HepG2 (cell line): ENCODE results near the gene ADCY10. TPM values are rescaled to one million over a fixed set of nuclear protein-coding genes. Genes with fewer than 3 reads are reported as not detected.

Experiments
- ATAC-seq: fragments of 200-7000 bp; cut with Tn5 transposase; 3 replicates; pipeline ENCODE4 v1.9.1; 2020; ENCODE audit warnings: mild to moderate bottlenecking, moderate library complexity
- BruUV-seq: library from RNA; stranded (reverse); fragments of 400-500 nt; replicated peaks from 2 replicates; lab custom pipeline; 2021; lab: Mats Ljungman, UMichigan
- CTCF ChIA-PET: fragments of 300-600 bp; formaldehyde crosslinking; extraction: SDS; loops from one replicate; lab custom pipeline; 2021; ENCODE audit warnings: low total read pairs, inconsistent platforms, low intra/inter-chr PET ratio; lab: Yijun Ruan, JAX
- POLR2A ChIA-PET: fragments of 350-600 bp; sonication (Branson Sonifier 250); formaldehyde crosslinking; loops from one replicate; lab custom pipeline; 2020; ENCODE audit warnings: antibody characterized with exemption, inconsistent platforms; lab: Yijun Ruan, JAX
- DNase-seq: peaks from one replicate; pipeline ENCODE4 v3.0.0-alpha.2; 2015; ENCODE audit warnings: low spot score
- FAIRE-seq: peaks from 3 replicates; lab custom pipeline; 2011; peaks lifted over from hg19 to GRCh38; lab: Jason Lieb, UNC
- H2AFZ ChIP-seq: one replicate; pipeline ENCODE4 v1.6.1; 2011; ENCODE audit warnings: low read length, inconsistent platforms
- H3K27ac ChIP-seq: fragments of 300-600 bp; 3 replicates; pipeline ENCODE4 v1.8.0; 2011; ENCODE audit warnings: mixed run types, mild to moderate bottlenecking, mixed read lengths, low read length, inconsistent platforms; ENCODE audit not compliant: insufficient read depth; ENCODE audit errors: extremely low read length
- H3K27me3 ChIP-seq, 2 experiments: fragments of 200-600 bp in 1 of 2; 2 replicates in 1 of 2; 3 replicates in 1 of 2; pipeline versions ENCODE4 v1.6.0 to v1.8.0; 2011; ENCODE audit warnings: low read length in 2 of 2, mild to moderate bottlenecking in 2 of 2, moderate library complexity in 2 of 2, inconsistent platforms in 1 of 2; ENCODE audit not compliant: insufficient read depth in 2 of 2, control insufficient read depth in 1 of 2
- H3K36me3 ChIP-seq, 2 experiments: fragments of 200-600 bp in 1 of 2; replicated peaks in 1 of 2; 2 replicates in 1 of 2; 3 replicates in 1 of 2; pipeline versions ENCODE4 v1.5.1 to v1.8.0; 2011; ENCODE audit warnings: low read length in 2 of 2, inconsistent platforms in 1 of 2; ENCODE audit not compliant: insufficient read depth in 2 of 2, control insufficient read depth in 1 of 2
- H3K4me1 ChIP-seq: 2 replicates; pipeline ENCODE4 v1.5.1; 2012; ENCODE audit warnings: low read length, inconsistent platforms; ENCODE audit not compliant: insufficient read depth
- H3K4me2 ChIP-seq: 2 replicates; pipeline ENCODE4 v1.6.0; 2011; ENCODE audit warnings: low read depth, low read length, inconsistent platforms
- H3K4me3 ChIP-seq, 3 experiments: fragments of 200-600 bp in 1 of 3; sonication (generic), shearing (Covaris generic) in 1 of 3; replicated peaks in 1 of 3; 2 replicates each; pipeline ENCODE4 v1.5.1; 2011 to 2016; ENCODE audit warnings: low read length in 3 of 3, inconsistent platforms in 2 of 3, low read depth in 2 of 3, mild to moderate bottlenecking in 2 of 3, control low read depth in 1 of 3, mixed read lengths in 1 of 3; ENCODE audit not compliant: insufficient read depth in 1 of 3
- H3K79me2 ChIP-seq: one replicate; pipeline ENCODE4 v1.6.1; 2011; ENCODE audit warnings: low read length, inconsistent platforms; ENCODE audit not compliant: insufficient read depth
- H3K9ac ChIP-seq: 2 replicates; pipeline ENCODE4 v1.6.0; 2011; ENCODE audit warnings: mild to moderate bottlenecking, low read depth, low read length, inconsistent platforms; ENCODE audit not compliant: insufficient read depth
- H3K9me3 ChIP-seq: 2 replicates; pipeline ENCODE4 v1.5.1; 2012; ENCODE audit warnings: mild to moderate bottlenecking, low read length
- H4K20me1 ChIP-seq: 2 replicates; pipeline ENCODE4 v1.6.0; 2011; ENCODE audit warnings: inconsistent platforms, mild to moderate bottlenecking, low read length, moderate library complexity; ENCODE audit not compliant: insufficient read depth
- ARNT ChIP-seq: fragments of 450-650 bp; IDR thresholded peaks from 2 replicates; pipeline ENCODE4 v1.6.1; 2017
- ARNTL ChIP-seq: sonication (generic); formaldehyde crosslinking; IDR thresholded peaks from 2 replicates; pipeline ENCODE4 v1.4.0; 2020; ENCODE audit warnings: mild to moderate bottlenecking, missing genetic modification reagents
- CREB3 ChIP-seq: sonication (generic); formaldehyde crosslinking; IDR thresholded peaks from 2 replicates; pipeline ENCODE4 v1.5.0; 2020; ENCODE audit warnings: missing genetic modification reagents
- HDAC2 ChIP-seq: sonication (generic); formaldehyde crosslinking; IDR thresholded peaks from 2 replicates; pipeline ENCODE4 v1.4.0; 2020; ENCODE audit warnings: missing genetic modification reagents
- JUN ChIP-seq: sonication (generic); formaldehyde crosslinking; IDR thresholded peaks from 2 replicates; pipeline ENCODE4 v1.4.0; 2020; ENCODE audit warnings: mild to moderate bottlenecking, missing genetic modification reagents
- MAFF ChIP-seq: IDR thresholded peaks from 2 replicates; pipeline ENCODE4 v1.6.1; 2011; ENCODE audit warnings: low read depth, low read length, improper control_type of control experiment
- ONECUT2 ChIP-seq: sonication (generic); formaldehyde crosslinking; IDR thresholded peaks from 2 replicates; pipeline ENCODE4 v1.4.0; 2020; ENCODE audit warnings: missing genetic modification reagents
- PITX1 ChIP-seq: sonication (generic); formaldehyde crosslinking; IDR thresholded peaks from 2 replicates; pipeline ENCODE4 v1.5.1; 2020; ENCODE audit warnings: mild to moderate bottlenecking, missing genetic modification reagents
- TARDBP ChIP-seq: sonication (generic); formaldehyde crosslinking; IDR thresholded peaks from 2 replicates; pipeline ENCODE4 v1.8.0; 2022; ENCODE audit warnings: mild to moderate bottlenecking, missing genetic modification reagents
- THAP8 ChIP-seq: sonication (generic); formaldehyde crosslinking; IDR thresholded peaks from 2 replicates; pipeline ENCODE4 v1.5.1; 2020; ENCODE audit warnings: missing genetic modification reagents, mild to moderate bottlenecking, borderline replicate concordance
- TOPORS ChIP-seq: sonication (generic); formaldehyde crosslinking; IDR thresholded peaks from 2 replicates; pipeline ENCODE4 v1.8.0; 2023; ENCODE audit warnings: mild to moderate bottlenecking, missing genetic modification reagents
- ZBTB3 ChIP-seq: sonication (generic); formaldehyde crosslinking; IDR thresholded peaks from 2 replicates; pipeline ENCODE4 v1.4.0; 2020; ENCODE audit warnings: low read depth, mild to moderate bottlenecking, moderate library complexity, missing genetic modification reagents, borderline replicate concordance
- ZEB1 ChIP-seq: IDR thresholded peaks from 2 replicates; pipeline ENCODE4 v1.6.1; 2012; ENCODE audit warnings: mild to moderate bottlenecking, low read depth, inconsistent platforms; ENCODE audit not compliant: insufficient replicate concordance
- ZNF160 ChIP-seq: sonication (generic); formaldehyde crosslinking; IDR thresholded peaks from 2 replicates; pipeline ENCODE4 v1.8.0; 2022; ENCODE audit warnings: mild to moderate bottlenecking, inconsistent platforms, missing genetic modification reagents
- ZNF260 ChIP-seq: sonication (generic); formaldehyde crosslinking; IDR thresholded peaks from 2 replicates; pipeline ENCODE4 v1.4.0; 2020; ENCODE audit warnings: missing genetic modification reagents, low read depth, mild to moderate bottlenecking, borderline replicate concordance
- ZNF644 ChIP-seq: IDR thresholded peaks from 2 replicates; pipeline ENCODE4 v1.6.1; 2016; ENCODE audit warnings: low read depth
- ZSCAN25 ChIP-seq: sonication (generic); formaldehyde crosslinking; IDR thresholded peaks from 2 replicates; pipeline ENCODE4 v1.8.0; 2022; ENCODE audit warnings: mild to moderate bottlenecking, missing genetic modification reagents
- WGBS: methylation state at CpG from one replicate; pipeline ENCODE4 v1.1.6; 2017; ENCODE audit warnings: low lambda C conversion rate; 5-methylcytosine and 5-hydroxymethylcytosine counted together
- in situ Hi-C: cut with HindIII; loops from 2 replicates; pipeline ENCODE4 v1.10.0; 2017; ENCODE audit warnings: low pct_unique_long_range_greater_than_20kb; ENCODE audit not compliant: extremely low pct_ligation_motif_present
- intact Hi-C: fragments of 100-400 bp; cut with micrococcal nuclease; formaldehyde crosslinking; loops from one replicate; pipeline ENCODE4 v1.10.0; 2022; ENCODE audit not compliant: unreplicated experiment
- polyA plus RNA-seq, 8 experiments: library from polyadenylated mRNA; depleted of rRNA in 3 of 8; stranded (reverse) in 7 of 8; unstranded in 1 of 8; fragments of >200 nt; fragmentation: Illumina TruSeq in 4 of 8; extraction: Trizol in 4 of 8; gene quantifications; 2 replicates each; pipeline versions ENCODE4 v1.2.1 to v1.2.3, GENCODE V29; 2011 to 2016; ENCODE audit warnings: low read depth in 4 of 8, missing spikeins in 1 of 8, mixed read lengths in 1 of 8; ENCODE audit not compliant: insufficient read depth in 1 of 8
- total RNA-seq, 5 experiments: library from RNA; depleted of rRNA; stranded (reverse); fragments of >200 nt; fragmentation: Illumina TruSeq; extraction: Trizol; gene quantifications; 2 replicates each; pipeline ENCODE4 v1.2.3, GENCODE V29; 2016; ENCODE audit warnings: low read depth in 1 of 5

Gene ADCY10
- total and polyA plus RNA-seq, 2 of the 13 experiments (the other 11 are each of a cell fraction or from before 2014, with no cell fraction given): 0.02 to 0.03 TPM

- no peak overlapping the region for H3K4me2 ChIP-seq
- H2AFZ ChIP-seq: no peak overlapping the region
- BruUV-seq: no TSS peak
- ChIA-PET POLR2A (no interaction called here), CTCF (no interaction called here)
- H3K9ac ChIP-seq: no peak overlapping the region
- no peak for ATAC-seq
- no peak for DNase-seq
- no peak overlapping the region for H3K4me3 ChIP-seq
- H3K4me1 ChIP-seq: 0 out of 2 replicates have a peak, but pooled peaks cover 7% of the 10 kb centered on the region
- WGBS: 74% methylated on average over 6 of the region's 6 CpGs
- H3K79me2 ChIP-seq: no peaks in the 10 kb centered on the region
- no peak for FAIRE-seq
- H3K27ac ChIP-seq: no peak overlapping the region
- in situ Hi-C loops: no loop called here
- TF ChIP-seq ZNF644 (CRISPR knock-in tag): no peak
- no peak for TF ChIP-seq ARNT
- no peak for TF ChIP-seq THAP8 (CRISPR knock-in tag)
- no peak for TF ChIP-seq TARDBP (CRISPR knock-in tag)
- TF ChIP-seq TOPORS (CRISPR knock-in tag): no peak
- TF ChIP-seq ZSCAN25 (CRISPR knock-in tag): no peak
- no peak for TF ChIP-seq ZNF260
- no peak for TF ChIP-seq PITX1
- no peak for TF ChIP-seq HDAC2
- no peak for TF ChIP-seq ZNF160 (CRISPR knock-in tag)
- no peak for TF ChIP-seq CREB3
- no peak for TF ChIP-seq ONECUT2 (CRISPR knock-in tag)
- TF ChIP-seq ARNTL (CRISPR knock-in tag): no peak
- TF ChIP-seq MAFF: no peak
- TF ChIP-seq ZBTB3 (CRISPR knock-in tag): no peak
- TF ChIP-seq ZEB1: no peak
- no peak for TF ChIP-seq JUN (CRISPR knock-in tag)
- intact Hi-C loops: no loop called here
- H3K27me3 ChIP-seq: no peaks in the 10 kb centered on the region; a peak in 1 of 5 replicates
- H3K36me3 ChIP-seq: no peaks in the 10 kb centered on the region
- H3K9me3 ChIP-seq: no peaks in the 10 kb centered on the region
- no peaks in the 10 kb centered on the region for H4K20me1 ChIP-seq
Observed at GRCh38 chr1:167864392-167865032, 49.4 kb downstream of the ADCY10 start.
